ENCODE results near the gene UNC5A. TPM values are rescaled to one million over a fixed set of nuclear protein-coding genes. Genes with fewer than 3 reads are reported as not detected.

UNC5A gene
- total RNA-seq, 1 donor from 2014 or later, result not detected

DNA sequence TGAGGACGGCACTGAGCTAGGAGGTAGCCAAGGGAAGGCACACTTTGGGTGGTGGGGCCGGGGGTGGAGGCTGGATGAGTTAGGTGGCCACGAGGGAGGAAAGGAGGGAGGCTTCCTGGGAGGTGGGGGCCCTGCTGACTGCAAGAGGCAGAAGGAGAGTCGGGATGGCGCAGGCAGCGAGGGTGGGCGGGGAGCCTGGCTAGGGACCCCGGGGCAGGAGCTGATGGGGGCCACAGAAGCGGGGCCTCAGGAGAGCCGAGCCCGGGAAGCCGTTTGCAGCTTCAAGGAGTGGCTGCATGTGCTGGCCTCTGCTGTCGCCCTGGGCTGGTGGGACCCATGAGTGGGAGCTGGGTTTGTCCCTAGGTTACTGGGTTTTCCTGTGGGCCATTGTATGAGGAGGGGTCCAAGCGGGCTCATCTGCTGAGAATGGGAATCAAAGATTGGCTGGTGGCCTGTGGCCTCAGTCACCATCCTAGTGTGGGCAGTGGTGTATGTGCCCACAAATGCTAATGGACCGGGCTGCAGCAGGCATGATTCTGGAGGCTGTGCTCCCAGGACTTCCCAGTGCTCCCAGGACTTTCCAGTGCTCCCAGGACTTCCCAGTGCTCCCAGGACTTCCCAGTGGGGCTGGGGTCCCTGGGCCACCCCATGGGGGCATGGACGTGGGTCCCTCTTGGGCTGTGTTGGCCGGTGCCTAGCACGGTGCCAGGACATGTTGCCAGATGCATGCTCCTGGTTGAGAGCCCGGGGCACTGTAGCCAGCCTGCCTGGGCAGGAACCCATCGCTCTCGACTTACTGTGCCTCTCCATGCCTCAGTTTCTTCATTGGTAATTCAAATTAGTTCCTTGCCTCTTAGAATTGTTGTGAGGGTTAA is 40.2 kb downstream of the UNC5A start:
- DNase-seq (ENCODE audit: extremely low spot score, unreplicated experiment), result no peak
- no peak overlapping the region for H3K4me3 Mint-ChIP-seq (ENCODE audit: unreplicated experiment)
- no peak for TF ChIP-seq CTCF (IDR thresholded peaks at IDR 0.05)
- H3K36me3 Mint-ChIP-seq (ENCODE audit: unreplicated experiment), result no peaks in the 10 kb centered on the region
- H3K9me3 Mint-ChIP-seq (ENCODE audit: unreplicated experiment), result no peaks in the 10 kb centered on the region
- no peak overlapping the region for H3K27ac Mint-ChIP-seq (ENCODE audit: unreplicated experiment)
- peaks cover 4% of the 10 kb centered on the region for H3K27me3 Mint-ChIP-seq (ENCODE audit: unreplicated experiment)
- H3K4me1 Mint-ChIP-seq (ENCODE audit: unreplicated experiment), result peaks cover under 1% of the 10 kb centered on the region

DNA sequence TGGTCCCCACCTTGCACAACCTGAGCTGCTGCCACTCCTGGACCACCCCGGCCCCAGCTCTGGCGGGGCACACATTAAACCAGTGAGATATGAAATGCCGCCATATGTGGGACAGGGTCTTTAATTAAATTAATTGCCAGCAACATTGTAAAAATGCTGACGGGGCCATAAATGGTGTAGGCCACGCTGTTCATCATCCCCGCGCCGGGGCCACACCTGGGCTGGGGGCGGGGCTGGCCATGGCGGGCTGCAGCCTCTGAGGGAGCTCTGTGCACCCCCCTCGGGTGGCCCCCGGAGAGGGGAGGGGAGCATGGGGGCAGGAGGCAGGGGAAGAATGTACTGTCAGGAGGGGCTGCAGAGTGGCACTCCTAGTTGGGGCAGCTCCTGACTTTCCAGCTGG is 41.0 kb downstream of the UNC5A start:
- H3K4me3 Mint-ChIP-seq (ENCODE audit: unreplicated experiment), result no peak overlapping the region
- no peak overlapping the region for H3K27ac Mint-ChIP-seq (ENCODE audit: unreplicated experiment)
- H3K27me3 Mint-ChIP-seq (ENCODE audit: unreplicated experiment), result peaks cover 4% of the 10 kb centered on the region
- H3K36me3 Mint-ChIP-seq (ENCODE audit: unreplicated experiment), result no peaks in the 10 kb centered on the region
- no peak for TF ChIP-seq CTCF (IDR thresholded peaks at IDR 0.05)
- DNase-seq (ENCODE audit: extremely low spot score, unreplicated experiment), result no peak
- H3K4me1 Mint-ChIP-seq (ENCODE audit: unreplicated experiment), result no peaks in the 10 kb centered on the region
- H3K9me3 Mint-ChIP-seq (ENCODE audit: unreplicated experiment), result no peaks in the 10 kb centered on the region

DNA sequence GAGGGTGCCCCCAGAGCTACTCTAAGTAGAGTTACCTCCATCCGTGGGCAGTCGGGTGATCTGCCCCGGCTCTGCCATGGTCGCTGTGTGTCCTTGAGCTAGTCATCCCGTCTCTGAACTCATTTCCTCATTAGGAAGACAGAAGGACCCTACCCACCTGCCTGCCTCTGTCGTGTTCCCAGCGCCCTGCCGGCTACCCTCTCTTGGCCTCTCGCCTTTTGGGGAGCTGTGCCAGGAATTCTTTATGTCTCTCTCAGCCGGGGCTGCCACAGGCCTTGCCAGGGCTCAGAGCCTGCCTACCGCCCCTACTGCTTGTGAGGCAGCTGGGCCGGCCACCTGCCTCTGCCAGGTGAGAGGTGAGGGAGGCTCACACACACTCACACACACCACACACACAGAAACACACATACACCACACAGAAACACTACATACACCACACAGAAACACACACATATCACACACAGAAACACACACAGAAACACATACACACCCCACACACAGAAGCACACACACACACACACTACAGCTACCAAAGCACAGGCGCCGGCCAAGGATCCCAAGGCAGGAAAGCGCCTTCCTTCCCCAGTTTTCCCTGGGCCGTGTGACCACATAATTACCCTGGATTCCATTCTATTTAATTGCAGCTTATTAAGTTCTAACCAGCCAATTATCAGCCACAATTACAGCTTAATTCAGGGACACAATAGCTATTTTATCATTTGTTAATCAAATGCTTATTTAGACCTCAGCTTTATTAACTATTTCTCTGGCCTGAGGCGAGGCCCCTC is 41.7 kb downstream of the UNC5A start:
- DNase-seq (ENCODE audit: extremely low spot score, unreplicated experiment), result no peak
- H3K27me3 Mint-ChIP-seq (ENCODE audit: unreplicated experiment), result peaks cover 6% of the 10 kb centered on the region
- TF ChIP-seq CTCF (IDR thresholded peaks at IDR 0.05), result no peak
- no peaks in the 10 kb centered on the region for H3K36me3 Mint-ChIP-seq (ENCODE audit: unreplicated experiment)
- H3K4me1 Mint-ChIP-seq (ENCODE audit: unreplicated experiment), result no peaks in the 10 kb centered on the region
- H3K27ac Mint-ChIP-seq (ENCODE audit: unreplicated experiment), result no peak overlapping the region
- H3K4me3 Mint-ChIP-seq (ENCODE audit: unreplicated experiment), result no peak overlapping the region
- H3K9me3 Mint-ChIP-seq (ENCODE audit: unreplicated experiment), result no peaks in the 10 kb centered on the region

DNA sequence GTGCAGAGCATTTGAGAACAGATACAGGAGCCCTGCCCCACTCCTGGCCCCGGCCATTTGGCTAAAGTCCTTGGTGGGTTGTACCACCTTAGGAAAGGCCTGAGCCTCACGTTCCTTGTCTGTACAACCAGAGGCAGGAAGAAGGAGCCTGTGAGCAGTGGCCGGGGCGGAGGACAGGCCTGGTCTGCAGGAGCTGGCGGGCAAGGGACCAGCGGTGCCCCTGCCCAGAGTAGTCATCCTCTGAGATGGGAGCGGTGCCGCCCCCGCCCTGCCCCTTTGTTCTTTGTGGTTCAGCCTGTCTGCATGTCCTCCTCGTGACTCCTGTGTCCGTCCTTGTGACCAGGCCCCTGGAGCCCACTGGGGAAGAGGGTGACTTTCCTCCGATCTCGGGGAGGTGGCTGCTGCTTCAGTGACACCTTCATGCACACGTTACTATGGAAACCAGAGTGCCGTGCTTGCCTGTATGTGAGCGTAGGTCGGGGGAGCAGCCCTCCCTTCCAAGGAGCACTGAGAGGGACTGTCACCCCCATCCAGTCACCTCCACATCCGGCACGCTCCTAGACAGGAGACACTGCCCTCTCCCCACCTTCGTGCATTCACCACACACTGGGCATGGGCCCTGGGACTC is 42.9 kb downstream of the UNC5A start:
- no peak overlapping the region for H3K27ac Mint-ChIP-seq (ENCODE audit: unreplicated experiment)
- TF ChIP-seq CTCF (IDR thresholded peaks at IDR 0.05), result no peak
- no peaks in the 10 kb centered on the region for H3K36me3 Mint-ChIP-seq (ENCODE audit: unreplicated experiment)
- no peak overlapping the region for H3K4me3 Mint-ChIP-seq (ENCODE audit: unreplicated experiment)
- no peaks in the 10 kb centered on the region for H3K9me3 Mint-ChIP-seq (ENCODE audit: unreplicated experiment)
- peaks cover 11% of the 10 kb centered on the region for H3K27me3 Mint-ChIP-seq (ENCODE audit: unreplicated experiment)
- DNase-seq (ENCODE audit: extremely low spot score, unreplicated experiment), result no peak
- H3K4me1 Mint-ChIP-seq (ENCODE audit: unreplicated experiment), result no peaks in the 10 kb centered on the region

DNA sequence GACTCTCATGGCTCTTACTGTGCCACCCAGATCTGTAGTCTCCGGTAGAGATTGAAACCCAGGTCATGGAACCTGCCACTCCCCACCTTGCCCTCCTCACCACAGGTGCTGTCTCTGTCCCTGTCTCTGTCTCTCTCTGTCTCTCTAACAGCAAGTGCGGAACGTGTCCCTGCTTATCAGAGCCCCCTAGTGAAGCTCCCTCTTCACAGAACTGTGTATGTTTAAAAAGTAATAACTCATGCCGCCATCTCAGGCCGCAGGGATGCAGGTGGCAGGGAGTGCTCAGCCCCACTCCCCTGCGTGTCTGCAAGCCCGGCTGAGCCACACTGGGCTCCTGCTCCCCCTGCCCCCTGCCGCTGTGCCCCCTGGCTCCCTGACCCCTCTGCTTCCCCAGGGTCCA is 43.8 kb downstream of the UNC5A start:
- Mint-ChIP-seq H3K27ac (ENCODE audit: unreplicated experiment) (no peak overlapping the region), H3K4me3 (ENCODE audit: unreplicated experiment) (no peak overlapping the region), H3K36me3 (ENCODE audit: unreplicated experiment) (no peaks in the 10 kb centered on the region), H3K4me1 (ENCODE audit: unreplicated experiment) (no peaks in the 10 kb centered on the region), H3K27me3 (ENCODE audit: unreplicated experiment) (peaks cover 11% of the 10 kb centered on the region), H3K9me3 (ENCODE audit: unreplicated experiment) (no peaks in the 10 kb centered on the region)
- no peak for DNase-seq (ENCODE audit: extremely low spot score, unreplicated experiment)
- no peak for TF ChIP-seq CTCF (IDR thresholded peaks at IDR 0.05)

Measured in osteocyte (in vitro differentiated cells).